Umbilical cord (tissue), 2 donors: ENCODE measurements around the gene LRRC32. TPM values are rescaled to one million over a fixed set of nuclear protein-coding genes. Genes with fewer than 3 reads are reported as not detected.
"Not testable (repeated sequence)": the region's sequence is repeated elsewhere in the genome, so short reads cannot be mapped to it uniquely, and the experiment has no call there.

ENCODE experiments used
- DNase-seq: peaks from one replicate; pipeline ENCODE4 v3.0.0-alpha.2; 2015; ENCODE audit warnings: low spot score
- total RNA-seq: library from RNA; depleted of rRNA; stranded (reverse); fragments of >200 nt; gene quantifications from one replicate; pipeline ENCODE4 v1.2.3, GENCODE V29; 2014; ENCODE audit warnings: low replicate concordance; ENCODE audit not compliant: insufficient read depth

Gene LRRC32
- total RNA-seq, 1 donor from 2014 or later = 47.2 TPM

- DNase-seq = peak; percentile 96
Observed at GRCh38 chr11:76629853-76630599, 40.5 kb downstream of the LRRC32 start.

GRCh38 chr11:76629116-76629852 is 41.3 kb downstream of the LRRC32 start:
- DNase-seq = peak; percentile 88

GRCh38 chr11:76628408-76628947 is 42.1 kb downstream of the LRRC32 start:
- DNase-seq = no peak

GRCh38 chr11:76627606-76628005 is 42.9 kb downstream of the LRRC32 start:
- no peak for DNase-seq

GRCh38 chr11:76626921-76627401 is 43.6 kb downstream of the LRRC32 start:
- no peak for DNase-seq

- DNase-seq = no peak
Observed at GRCh38 chr11:76626266-76626665, 44.3 kb downstream of the LRRC32 start.

GRCh38 chr11:76625472-76626186 is 44.9 kb downstream of the LRRC32 start:
- DNase-seq = no peak

GRCh38 chr11:76624500-76625379 is 45.8 kb downstream of the LRRC32 start:
- DNase-seq = peak; percentile 96

GRCh38 chr11:76623884-76624419 is 46.6 kb downstream of the LRRC32 start:
- DNase-seq = no peak

GRCh38 chr11:76623171-76623883 is 47.2 kb downstream of the LRRC32 start:
- peak; percentile 74 for DNase-seq

- no peak for DNase-seq
Observed at GRCh38 chr11:76622493-76623094, 48.0 kb downstream of the LRRC32 start.

GRCh38 chr11:76621868-76622267 is 48.7 kb downstream of the LRRC32 start:
- DNase-seq = peak; percentile 92

GRCh38 chr11:76621466-76621865 is 49.1 kb downstream of the LRRC32 start:
- no peak for DNase-seq

GRCh38 chr11:76620489-76620888 is 50.1 kb downstream of the LRRC32 start:
- DNase-seq = peak; percentile 60

- not testable (repeated sequence) for DNase-seq
Observed at GRCh38 chr11:76619801-76620200, 50.7 kb downstream of the LRRC32 start.

- peak; percentile 84 for DNase-seq
Observed at GRCh38 chr11:76617553-76618265, 52.8 kb downstream of the LRRC32 start.

- DNase-seq = no peak
Observed at GRCh38 chr11:76616676-76617552, 53.6 kb downstream of the LRRC32 start.

- peak; percentile 93 for DNase-seq
Observed at GRCh38 chr11:76615950-76616349, 54.6 kb downstream of the LRRC32 start.
